Mucosa of descending colon (tissue), 3 donors: ENCODE results near the gene SNX9. TPM values are rescaled to one million over a fixed set of nuclear protein-coding genes. Genes with fewer than 3 reads are reported as not detected.

ENCODE experiments used
- ATAC-seq: fragments of 200-7000 bp; cut with Tn5 transposase; one replicate; pipeline ENCODE4 v1.9.1; 2020; ENCODE audit warnings: mild to moderate bottlenecking, moderate library complexity
- DNase-seq, 3 donors: peaks; one replicate each; pipeline ENCODE4 v3.0.0-alpha.2; 2020
- H3K36me3 ChIP-seq: fragments of 200-600 bp; one replicate; pipeline ENCODE4 v1.8.0; 2021; ENCODE audit warnings: low read depth, mild to moderate bottlenecking
- H3K4me1 ChIP-seq: fragments of 200-600 bp; one replicate; pipeline ENCODE4 v1.8.0; 2021; ENCODE audit warnings: low read depth, mild to moderate bottlenecking
- H3K4me3 ChIP-seq: fragments of 200-600 bp; one replicate; pipeline ENCODE4 v1.8.0; 2021; ENCODE audit warnings: mild to moderate bottlenecking
- H3K9me3 ChIP-seq: fragments of 200-600 bp; one replicate; pipeline ENCODE4 v1.8.0; 2021; ENCODE audit warnings: mild to moderate bottlenecking
- CTCF ChIP-seq: fragments of 200-600 bp; IDR thresholded peaks from one replicate; pipeline ENCODE4 v1.8.0; 2022; ENCODE audit warnings: antibody characterized with exemption, mild to moderate bottlenecking
- intact Hi-C, 2 donors: fragments of 100-400 bp; cut with DNase I in 1 of 2; cut with micrococcal nuclease in 1 of 2; formaldehyde crosslinking; loops; one replicate each; pipeline versions ENCODE4 v1.11.0 to v1.11.1; 2022; cut with DNase I, micrococcal nuclease
- total RNA-seq, 3 donors: library from RNA; stranded (reverse); fragmentation: NEBNext Ultra II Directional in 2 of 3; extraction: Animal tissue kit (Norgen Biotek cat#: 25700) in 2 of 3; gene quantifications; one replicate each; pipeline versions ENCODE4 v1.2.1 to v1.2.4, GENCODE V29; 2021 to 2023
- donor health status: DM: no; HTN: no; CAD: no; lungs with moderate emphysema.
- donor health status: DM: no; HTN: no; CAD: no.
- donor health status: DM: no; HTN: yes; CAD: no.

SNX9 gene
- total RNA-seq, 3 donors from 2014 or later = 55.0 to 69.6 (median 68.0) TPM

DNA sequence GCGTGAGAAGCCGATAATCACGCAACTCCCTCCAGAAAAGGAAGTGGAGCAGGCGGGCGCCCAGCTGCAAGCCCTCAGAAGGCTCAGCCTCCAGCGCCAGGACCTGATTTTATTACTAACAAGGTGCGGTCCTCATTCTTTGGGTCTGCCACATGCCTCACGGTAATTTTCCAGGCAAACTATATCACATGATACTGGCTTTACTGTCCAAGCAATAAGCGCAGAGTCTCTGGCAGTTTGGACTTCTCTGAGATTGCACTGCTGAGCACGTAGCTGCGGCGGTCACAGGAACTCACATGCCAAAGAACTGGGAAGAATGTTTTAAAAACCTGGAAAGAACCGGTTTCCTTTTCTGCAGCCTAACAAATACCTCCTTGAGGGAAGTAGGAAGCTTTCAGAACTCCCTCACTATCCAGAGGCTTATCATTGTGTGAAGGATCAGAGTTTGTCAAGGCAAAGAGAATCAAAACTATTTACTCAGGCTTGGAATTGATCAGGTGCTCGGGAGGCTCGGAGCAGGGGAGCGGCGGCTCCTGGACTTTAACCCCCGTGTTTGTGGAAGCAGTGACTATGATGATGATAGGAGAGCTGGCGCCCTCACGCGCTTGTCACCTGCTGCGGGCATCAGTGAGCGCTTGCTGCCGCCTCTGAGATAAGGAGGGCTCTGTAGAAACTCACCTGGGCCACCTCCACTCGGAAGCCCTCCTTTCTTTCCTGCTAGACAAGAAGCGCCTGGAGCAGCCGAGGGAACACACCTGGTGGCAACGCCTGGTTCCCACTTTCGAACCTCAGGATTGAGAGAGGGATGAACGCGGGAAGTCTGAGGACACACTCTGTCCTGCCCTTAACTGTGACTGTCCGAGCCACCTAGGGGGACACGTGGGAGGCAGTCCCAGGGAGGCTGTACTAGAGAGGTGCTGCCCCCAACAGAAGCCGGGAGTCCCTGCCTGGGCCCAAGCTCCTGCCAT lies 131.4 kb downstream of the SNX9 start:
- H3K36me3 ChIP-seq = no peaks in the 10 kb centered on the region
- peaks cover 23% of the 10 kb centered on the region for H3K9me3 ChIP-seq
- TF ChIP-seq CTCF = no peak
- H3K4me1 ChIP-seq = peaks cover 31% of the 10 kb centered on the region
- intact Hi-C loops = loop anchor here in 1 of 2 donors (10.0 kb wide), 1 partner anchor 120 kb away; no protein-coding TSS in a partner anchor
- no peak overlapping the region for H3K4me3 ChIP-seq
- peak; percentile 87 for ATAC-seq
- peak; percentile 90 to 93 (median 92) for DNase-seq

DNA sequence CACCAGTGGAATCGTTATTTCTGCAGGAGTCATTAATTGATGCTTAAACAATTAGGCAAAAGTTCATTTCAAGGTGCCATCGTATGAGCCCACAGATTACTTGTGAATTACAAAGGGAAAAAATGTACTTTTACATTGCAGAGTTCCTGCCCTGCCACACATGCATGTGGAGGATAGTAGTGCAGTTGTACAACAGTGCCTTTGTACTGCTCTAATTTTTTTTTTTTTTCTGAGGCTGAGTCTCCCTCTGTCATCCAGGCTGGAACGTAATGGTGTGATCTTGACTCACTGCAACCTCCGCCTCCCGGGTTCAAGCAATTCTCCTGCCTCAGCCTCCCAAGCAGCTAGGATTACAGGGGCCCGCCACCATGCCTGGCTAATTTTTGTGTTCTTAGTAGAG lies 132.6 kb downstream of the SNX9 start:
- peaks cover 31% of the 10 kb centered on the region for H3K4me1 ChIP-seq
- no peak for ATAC-seq
- TF ChIP-seq CTCF = no peak
- no peaks in the 10 kb centered on the region for H3K36me3 ChIP-seq
- DNase-seq = no peak
- intact Hi-C loops = loop anchor here in 1 of 2 donors (10.0 kb wide), 1 partner anchor 119 kb away; no protein-coding TSS in a partner anchor
- H3K4me3 ChIP-seq = no peak overlapping the region
- peaks cover 22% of the 10 kb centered on the region for H3K9me3 ChIP-seq

DNA sequence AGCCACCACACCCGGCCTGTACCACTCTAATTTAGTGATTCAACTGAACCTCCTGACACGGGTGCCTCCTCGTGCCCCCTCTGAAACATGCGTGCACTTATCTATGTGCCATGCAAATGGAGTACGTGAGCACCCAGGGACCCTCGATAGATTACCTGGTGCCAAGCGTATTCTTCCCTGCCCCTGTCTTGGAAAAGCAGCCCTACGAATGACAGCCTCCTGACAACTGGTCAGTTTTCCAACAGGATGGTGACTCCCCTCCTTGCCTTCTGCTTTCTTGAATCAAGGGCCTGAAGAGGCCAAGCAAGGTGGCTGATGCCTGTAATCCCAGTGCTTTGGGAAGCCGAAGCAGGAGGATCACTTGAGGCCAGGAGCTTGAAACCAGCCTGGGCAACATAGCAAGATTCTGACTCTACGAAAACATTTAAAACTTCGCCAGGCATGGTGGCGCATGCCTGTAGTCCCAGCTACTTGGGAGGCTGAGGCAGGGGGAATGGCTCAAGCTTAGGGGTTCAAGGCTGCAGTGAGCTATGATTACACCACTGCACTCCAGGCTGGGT lies 133.2 kb downstream of the SNX9 start:
- no peaks in the 10 kb centered on the region for H3K36me3 ChIP-seq
- H3K9me3 ChIP-seq = peaks cover 22% of the 10 kb centered on the region
- DNase-seq (no peak), ATAC-seq (no peak)
- intact Hi-C loops = loop anchor here in 1 of 2 donors (10.0 kb wide), 1 partner anchor 119 kb away; no protein-coding TSS in a partner anchor
- no peak overlapping the region for H3K4me3 ChIP-seq
- H3K4me1 ChIP-seq = peaks cover 31% of the 10 kb centered on the region
- no peak for TF ChIP-seq CTCF

DNA sequence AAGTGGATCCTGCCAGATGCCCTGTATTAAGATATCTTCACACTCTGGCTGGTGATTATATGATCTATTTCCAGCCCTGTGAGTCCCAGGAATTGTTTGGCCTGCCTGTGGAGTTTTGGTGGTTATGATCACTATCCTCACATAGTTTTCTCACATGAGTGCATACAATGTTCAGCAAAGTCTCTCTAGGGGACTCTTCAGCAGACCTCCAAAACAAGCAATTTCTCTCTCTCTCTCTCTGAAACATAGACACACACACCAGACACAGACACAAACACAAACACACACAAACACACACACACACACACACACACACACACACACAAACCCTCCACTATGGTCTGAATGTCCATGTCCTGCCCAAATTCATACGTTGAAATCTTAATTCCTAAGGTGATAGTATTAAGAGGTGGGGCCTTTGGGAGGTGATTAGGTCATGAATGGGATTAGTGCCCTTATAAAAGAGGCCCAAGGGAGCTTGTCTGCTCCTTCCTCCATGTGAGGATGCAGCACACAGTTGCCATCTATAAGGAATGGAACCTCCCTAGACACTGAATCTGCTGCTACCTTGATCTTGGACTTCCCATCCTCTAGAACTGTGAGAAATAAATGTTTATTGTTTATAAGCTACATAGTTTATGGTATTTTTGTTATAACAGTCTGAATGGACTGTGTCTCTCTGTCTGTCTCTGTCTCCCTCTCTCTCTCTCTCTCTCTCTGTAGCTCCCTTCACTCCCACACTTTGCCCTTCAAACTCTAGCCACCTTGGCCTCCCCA lies 136.6 kb downstream of the SNX9 start:
- Histone ChIP-seq H3K36me3 (no peaks in the 10 kb centered on the region), H3K9me3 (peaks cover 22% of the 10 kb centered on the region), H3K4me1 (peaks cover 18% of the 10 kb centered on the region), H3K4me3 (no peak overlapping the region)
- DNase-seq (no peak), ATAC-seq (no peak)
- TF ChIP-seq CTCF = no peak
- intact Hi-C loops = loop anchor here in 1 of 2 donors (10.0 kb wide), 1 partner anchor 115 kb away; no protein-coding TSS in a partner anchor

DNA sequence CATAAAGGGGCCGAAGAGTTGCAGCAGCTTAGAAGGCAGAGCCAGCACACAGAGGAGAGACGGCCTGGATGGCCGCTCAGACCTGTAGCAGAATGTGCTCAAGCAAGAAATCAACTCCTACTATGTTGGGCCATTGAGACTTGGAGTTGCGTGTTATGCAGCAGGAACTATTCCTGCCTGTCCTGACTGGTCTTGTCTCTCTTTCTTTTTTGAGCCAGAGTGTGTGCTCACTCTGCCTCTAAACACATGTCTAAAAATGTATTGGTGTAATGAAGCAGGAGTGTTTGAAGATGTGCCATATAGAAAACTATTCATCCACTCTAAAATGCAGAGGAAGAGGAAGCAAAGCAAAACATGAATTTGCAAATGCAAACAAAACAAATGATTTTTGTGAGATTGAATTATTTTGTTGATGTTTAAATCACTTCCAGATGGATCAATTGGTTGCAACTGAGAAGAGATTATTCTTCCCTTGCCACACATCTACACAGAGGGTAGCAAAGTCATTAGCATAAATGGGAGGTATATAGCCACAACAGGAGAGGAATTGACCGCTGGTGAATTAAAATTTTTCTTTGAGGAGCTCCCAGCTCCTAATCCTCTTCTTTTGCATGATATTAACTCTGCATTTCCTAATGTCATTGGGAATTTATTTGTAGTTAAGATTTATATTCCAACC lies 138.2 kb downstream of the SNX9 start:
- TF ChIP-seq CTCF = no peak
- Histone ChIP-seq H3K4me3 (no peak overlapping the region), H3K4me1 (peaks cover 11% of the 10 kb centered on the region), H3K9me3 (peaks cover 22% of the 10 kb centered on the region), H3K36me3 (no peaks in the 10 kb centered on the region)
- ATAC-seq (no peak), DNase-seq (no peak)
- intact Hi-C loops = no loop called here
